NCI-H526 (cell line): Measurements from ENCODE around the gene MICAL2.

Source experiments
- DNase-seq, 2 experiments: peaks; one replicate each; lab custom pipeline; 2025; lab: John Stamatoyannopoulos, UW

MICAL2 gene

GRCh38 chr11:12247543-12248254, 137.3 kb downstream of the MICAL2 start:
- DNase-seq, result peak in 1 of 2 experiments; percentile 52

GRCh38 chr11:12248330-12248729, 137.9 kb downstream of the MICAL2 start:
- DNase-seq, result peak; percentile 100

DNA sequence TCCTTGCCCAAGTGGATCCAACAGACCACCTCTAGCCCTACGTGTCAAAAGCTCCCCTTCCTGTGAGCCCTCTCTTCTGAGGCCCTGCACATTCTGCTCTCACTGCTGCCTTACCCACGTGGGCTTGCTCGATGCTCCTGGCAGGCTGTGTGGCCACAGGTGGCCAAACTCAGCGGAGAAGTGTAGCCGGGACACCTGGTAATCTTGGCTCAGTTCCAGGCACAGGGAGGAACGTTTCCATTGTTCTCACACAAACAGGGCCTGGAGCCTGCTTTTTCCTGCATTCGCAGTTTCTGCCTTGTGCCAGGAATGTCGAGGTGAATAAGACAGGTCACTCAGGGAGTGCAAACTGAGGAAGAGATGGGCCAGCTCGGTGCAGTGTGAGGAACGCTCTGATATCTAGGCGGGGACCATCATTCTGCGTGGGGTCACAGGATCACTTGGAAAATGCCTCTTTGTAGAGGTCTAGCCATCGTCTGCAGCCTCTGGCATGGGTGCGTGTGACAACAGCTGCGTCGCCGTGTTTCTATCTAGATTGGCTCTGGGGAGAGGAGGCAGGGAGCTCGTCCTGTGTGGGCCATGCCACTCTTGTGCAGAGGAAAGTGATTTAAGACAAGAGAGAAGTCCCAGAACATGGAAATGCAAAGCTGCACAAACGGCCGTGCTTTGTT, 139.3 kb downstream of the MICAL2 start:
- peak; percentile 86 to 96 for DNase-seq

DNA sequence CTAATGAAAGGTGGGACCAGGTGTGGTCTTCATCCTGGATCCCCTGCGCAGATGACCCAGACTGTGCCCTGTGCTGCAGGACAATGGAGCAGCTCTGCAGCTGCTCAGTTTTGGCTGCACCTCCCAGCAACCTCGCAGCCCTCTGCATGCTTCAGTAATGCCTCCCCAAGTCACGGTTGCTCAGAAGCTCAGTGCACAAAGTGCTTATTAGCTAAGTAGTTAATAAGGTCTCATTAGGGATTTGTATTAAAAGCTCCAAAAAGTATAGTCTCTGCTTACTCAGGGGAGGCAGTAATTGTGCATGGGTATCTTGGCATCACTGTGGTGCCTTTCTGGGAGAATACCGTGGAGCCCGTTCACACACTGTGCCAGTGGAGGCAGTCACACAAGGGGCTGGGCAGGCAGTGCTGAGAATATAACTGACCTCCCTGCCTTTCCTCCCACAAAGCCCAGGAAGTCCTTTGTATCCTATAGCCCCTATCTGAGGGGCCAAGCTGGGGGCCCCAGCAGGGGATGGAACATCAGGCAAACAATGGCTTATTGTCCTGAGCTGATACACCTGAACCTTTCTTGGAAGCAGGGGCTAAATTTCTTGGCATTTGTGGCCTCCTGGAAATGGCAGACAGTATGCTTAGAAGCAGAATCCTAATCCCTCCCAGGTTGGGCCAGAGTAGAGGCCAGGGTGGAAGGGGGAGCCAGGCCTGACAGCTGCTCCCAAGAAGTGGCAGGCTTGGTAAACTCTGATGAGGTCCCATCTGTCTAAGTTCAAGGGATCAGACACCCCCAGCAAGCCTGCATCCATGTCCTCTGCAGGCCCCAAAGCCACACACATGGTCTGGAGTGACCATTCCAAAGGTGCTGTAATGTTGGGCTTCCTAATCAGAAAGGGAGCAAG, 141.5 kb downstream of the MICAL2 start:
- DNase-seq, result peak; percentile 40 to 67

DNA sequence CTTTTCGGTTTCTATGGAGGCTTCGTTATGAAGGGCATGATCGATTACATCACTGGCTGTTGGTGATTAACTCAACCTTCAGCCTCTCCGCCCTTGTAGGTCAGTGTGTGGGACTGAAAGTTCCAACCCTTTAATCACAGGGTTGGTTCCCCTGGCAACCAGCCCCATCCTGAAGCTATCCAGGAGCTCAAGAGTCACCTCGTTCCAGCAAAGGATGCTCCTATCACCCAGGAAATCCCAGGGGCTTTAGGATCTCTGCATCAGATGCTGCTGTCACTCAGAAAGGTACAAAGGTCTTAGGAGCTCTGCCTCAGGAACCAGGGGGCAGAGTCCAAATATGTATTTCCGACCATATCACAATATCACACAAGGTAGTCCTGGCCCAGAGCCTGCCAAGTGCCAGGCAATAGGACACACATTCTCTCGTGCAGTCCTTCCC, 143.5 kb downstream of the MICAL2 start:
- peak; percentile 79 to 89 for DNase-seq

DNA sequence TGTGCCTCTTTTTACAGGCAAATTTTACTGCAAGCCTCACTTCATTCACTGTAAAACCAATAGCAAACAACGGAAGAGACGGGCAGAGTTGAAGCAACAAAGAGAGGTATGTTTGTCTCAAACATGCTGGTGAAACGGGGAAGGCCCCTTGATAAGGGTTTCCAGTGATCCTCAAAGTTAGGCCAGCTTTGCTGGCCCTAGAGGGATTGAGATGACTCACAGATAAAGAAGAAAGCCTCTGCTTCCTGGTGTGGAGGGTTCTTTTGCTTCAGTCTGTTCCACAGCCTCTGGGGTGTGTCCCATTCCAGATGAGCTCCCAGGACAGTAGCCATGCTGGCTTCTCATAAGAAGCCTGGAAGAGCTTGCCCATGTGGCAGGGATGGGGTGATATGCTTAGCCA, 148.1 kb downstream of the MICAL2 start:
- peak; percentile 18 to 61 for DNase-seq

DNA sequence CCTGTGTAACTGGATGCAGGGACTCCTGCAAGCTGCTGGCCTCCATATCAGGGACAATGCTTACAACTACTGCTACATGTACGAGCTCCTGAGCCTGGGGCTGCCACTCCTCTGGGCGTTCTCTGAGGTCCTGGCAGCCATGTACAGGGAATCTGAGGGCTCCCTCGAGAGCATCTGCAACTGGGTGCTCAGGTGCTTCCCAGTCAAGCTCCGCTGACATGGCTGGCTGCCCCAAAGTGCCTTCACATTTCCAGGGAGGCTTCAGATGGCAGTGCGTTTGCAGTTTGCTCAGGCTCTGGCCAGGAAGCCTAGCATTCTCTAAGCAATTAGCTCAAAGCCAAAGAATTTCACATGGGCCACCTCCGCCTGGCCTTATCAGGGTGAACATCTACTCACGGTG, 149.6 kb downstream of the MICAL2 start:
- DNase-seq, result no peak

- no peak for DNase-seq
Measured at GRCh38 chr11:12260731-12261521, 150.5 kb downstream of the MICAL2 start.

DNA sequence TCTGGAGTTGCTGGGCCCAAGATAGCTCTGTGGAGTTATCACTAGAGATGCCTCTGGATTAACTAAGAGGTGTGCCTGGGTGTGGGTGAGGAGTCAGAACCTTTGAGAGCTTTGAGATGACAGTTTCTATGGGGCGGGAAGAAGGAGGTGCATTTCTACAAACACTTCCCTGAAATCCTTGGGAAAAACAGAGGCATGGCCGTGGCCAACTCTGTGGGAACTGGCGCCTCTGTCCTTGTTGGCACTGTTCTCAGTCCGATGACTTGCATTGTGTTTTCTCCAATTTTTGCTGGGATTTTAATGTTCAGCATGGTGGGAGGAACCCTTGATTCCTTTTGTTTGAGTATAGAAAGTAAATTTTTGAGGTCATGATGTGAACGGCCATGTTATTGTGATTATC, 151.2 kb downstream of the MICAL2 start:
- DNase-seq, result no peak

DNA sequence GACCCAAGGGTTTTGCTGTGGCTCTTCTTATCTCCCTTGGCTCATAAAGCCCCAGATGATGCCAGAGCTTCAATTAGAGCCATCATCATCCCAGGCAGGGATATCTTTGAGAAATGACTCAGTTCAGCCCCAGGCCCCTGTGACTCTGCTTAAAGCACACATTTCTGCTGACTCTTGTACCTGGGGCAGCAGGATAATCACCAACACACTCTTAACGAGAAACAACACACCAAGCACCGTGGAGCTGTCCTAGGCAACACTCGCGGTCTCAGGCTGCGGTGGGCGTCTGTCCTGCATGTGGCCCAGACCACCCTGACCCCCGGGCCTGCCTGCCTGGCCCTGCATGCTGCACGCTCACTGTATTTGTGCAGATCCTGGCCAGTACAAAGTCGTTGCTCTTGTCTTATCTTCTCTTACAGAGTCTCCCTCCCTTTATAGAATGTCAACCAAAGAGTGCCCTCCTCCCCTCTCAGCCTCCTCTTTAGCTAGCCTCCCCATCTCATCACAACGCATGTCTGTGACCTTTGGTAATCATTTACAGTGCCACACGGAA, 152.8 kb downstream of the MICAL2 start:
- no peak for DNase-seq

DNA sequence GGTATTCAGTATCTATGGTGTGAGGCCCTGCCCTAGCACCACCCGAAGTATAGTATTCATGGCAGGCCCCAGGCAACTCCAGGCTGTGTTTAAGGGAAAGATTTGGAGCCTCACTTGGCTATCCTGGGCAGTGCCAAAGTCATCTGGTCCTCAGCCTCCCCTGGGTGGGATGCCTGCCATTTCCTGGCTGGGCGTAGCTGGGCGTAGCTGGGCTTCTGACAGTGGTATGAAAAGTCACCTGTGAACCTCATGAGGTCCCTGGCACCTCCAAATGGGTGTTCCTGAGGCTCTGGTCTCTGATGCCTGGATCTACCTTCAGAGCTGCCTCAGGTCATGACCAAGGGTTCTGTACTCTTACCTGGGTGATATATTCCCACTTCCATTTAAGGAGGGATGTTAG, 154.0 kb downstream of the MICAL2 start:
- DNase-seq, result no peak

DNA sequence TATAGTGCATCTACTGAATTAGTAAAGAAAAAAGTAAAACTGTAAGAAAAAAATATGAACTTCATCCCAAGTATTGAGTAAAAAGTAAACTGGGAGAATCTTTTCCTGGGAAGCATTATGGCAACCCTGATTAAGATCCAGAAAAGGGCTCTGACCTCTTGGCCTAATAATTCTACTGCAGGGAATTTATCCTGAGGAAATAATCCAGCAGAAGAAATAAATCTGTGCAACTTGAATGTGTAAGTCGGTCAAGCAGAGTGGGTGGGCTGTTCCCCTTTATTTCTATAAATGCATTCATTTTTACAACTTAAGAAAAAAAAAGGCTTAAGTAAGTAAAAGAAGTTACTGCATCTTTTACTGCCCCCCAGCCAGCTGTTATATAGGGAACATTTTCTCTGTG, 155.7 kb downstream of the MICAL2 start:
- DNase-seq, result no peak

DNA sequence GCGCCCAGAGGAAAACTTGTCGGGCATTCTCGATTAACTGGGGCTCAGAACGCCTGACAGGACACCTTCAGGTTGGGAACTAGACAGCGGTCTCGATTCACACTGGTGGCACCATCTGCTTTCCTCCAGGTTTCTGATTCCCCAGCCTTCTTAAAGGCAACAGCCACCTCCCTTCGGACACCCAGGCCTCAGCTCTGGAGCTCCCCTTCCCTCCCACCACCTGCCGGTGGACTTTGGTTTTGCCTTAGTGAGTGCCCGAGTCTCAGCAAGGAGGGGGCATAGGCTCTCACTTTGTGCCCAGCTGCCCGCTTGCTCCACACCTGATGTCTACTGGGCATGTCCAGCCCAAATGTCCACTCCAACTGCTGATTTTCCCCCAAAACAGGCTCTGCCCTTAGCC, 156.6 kb downstream of the MICAL2 start:
- DNase-seq, result peak; percentile 23 to 67

DNA sequence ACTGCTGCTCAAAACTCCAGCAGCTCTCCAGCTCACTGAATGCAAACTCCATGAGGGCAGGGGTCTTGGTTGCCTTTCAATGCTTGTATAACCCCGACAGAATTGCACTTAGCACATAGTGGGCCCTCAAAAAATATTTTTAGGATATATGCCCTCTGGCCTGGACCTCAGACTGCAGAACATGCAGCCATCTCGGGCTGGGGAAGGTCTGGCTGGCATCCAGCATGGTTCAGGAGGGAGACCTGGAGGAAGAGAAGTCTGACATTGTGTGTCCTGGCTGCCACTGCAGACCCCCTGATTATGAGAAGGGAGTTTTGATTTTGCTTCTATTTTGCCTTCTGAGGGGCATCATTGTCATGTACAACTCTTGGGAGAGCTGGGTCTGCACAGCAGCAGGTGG, 157.5 kb downstream of the MICAL2 start:
- DNase-seq, result no peak

- DNase-seq, result no peak
Measured at GRCh38 chr11:12269104-12269441, 158.7 kb downstream of the MICAL2 start.

GRCh38 chr11:12269446-12270214, 159.2 kb downstream of the MICAL2 start:
- peak in 1 of 2 experiments; percentile 24 for DNase-seq

- DNase-seq, result peak in 1 of 2 experiments; percentile 26
Measured at GRCh38 chr11:12270215-12270797, 159.9 kb downstream of the MICAL2 start.

- no peak for DNase-seq
Measured at GRCh38 chr11:12270817-12271216, 160.4 kb downstream of the MICAL2 start.

DNA sequence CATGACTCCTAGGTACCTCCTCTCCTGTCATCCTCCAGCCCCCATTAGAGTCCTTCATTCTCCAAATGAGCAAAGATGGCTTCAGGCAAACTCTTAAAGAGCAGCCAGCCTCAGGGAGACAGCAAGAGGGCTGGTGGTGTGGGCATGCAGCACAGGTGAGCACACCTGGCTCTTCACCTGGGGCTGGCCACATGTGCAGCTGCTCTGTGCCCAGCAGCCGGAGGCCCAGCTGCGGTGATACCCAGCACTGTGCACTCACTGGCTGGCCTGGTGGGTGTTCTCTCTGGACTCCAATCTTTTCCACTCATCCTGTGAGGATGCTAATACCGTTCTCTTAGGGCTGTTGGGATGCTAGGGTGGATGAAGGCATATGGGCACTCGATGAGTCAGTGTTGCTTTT, 160.9 kb downstream of the MICAL2 start:
- no peak for DNase-seq

- DNase-seq, result no peak
Measured at GRCh38 chr11:12271826-12272366, 161.5 kb downstream of the MICAL2 start.
